Neural cell (in vitro differentiated cells): ENCODE results near the gene AGK. TPM values are rescaled to one million over a fixed set of nuclear protein-coding genes. Genes with fewer than 3 reads are reported as not detected.

Source experiments
- H2AFZ ChIP-seq: fragments of 200-600, 300-800 bp; sonication (generic), shearing (Covaris generic); 2 replicates; pipeline ENCODE4 v1.6.0; 2014; ENCODE audit warnings: low read depth, mild to moderate bottlenecking, antibody characterized with exemption, low read length, moderate library complexity
- H3F3A ChIP-seq: fragments of 200-600 bp; shearing (Covaris generic); 2 replicates; pipeline ENCODE4 v1.6.1; 2016; ENCODE audit warnings: mild to moderate bottlenecking, moderate library complexity, mixed read lengths, antibody characterized with exemption, low read length; ENCODE audit not compliant: insufficient read depth, poor library complexity, severe bottlenecking
- H3K27ac ChIP-seq: fragments of 200-600, 300-800 bp; sonication (generic), shearing (Covaris generic); 2 replicates; pipeline ENCODE4 v1.5.1; 2014; ENCODE audit warnings: mild to moderate bottlenecking, low read length, moderate library complexity
- H3K27me3 ChIP-seq: fragments of 300-800, 200-600 bp; sonication (generic), shearing (Covaris generic); 2 replicates; pipeline ENCODE4 v1.6.0; 2014; ENCODE audit warnings: mild to moderate bottlenecking, low read depth, low read length, moderate library complexity; ENCODE audit not compliant: insufficient read depth
- H3K36me3 ChIP-seq: fragments of 300-800, 200-600 bp; sonication (generic), shearing (Covaris generic); 2 replicates; pipeline ENCODE4 v1.5.1; 2014; ENCODE audit warnings: mild to moderate bottlenecking, antibody characterized with exemption, low read length, moderate library complexity; ENCODE audit not compliant: insufficient read depth
- H3K4me2 ChIP-seq: fragments of 300-800, 200-600 bp; sonication (generic), shearing (Covaris generic); 2 replicates; pipeline ENCODE4 v1.6.0; 2014; ENCODE audit warnings: mild to moderate bottlenecking, low read length
- H3K4me3 ChIP-seq: fragments of 300-800, 200-600 bp; sonication (generic), shearing (Covaris generic); 2 replicates; pipeline ENCODE4 v1.5.1; 2014; ENCODE audit warnings: mild to moderate bottlenecking, low read length, moderate library complexity
- H3K79me2 ChIP-seq: fragments of 200-600 bp; shearing (Covaris generic); replicated peaks from 2 replicates; pipeline ENCODE4 v1.6.0; 2014; ENCODE audit warnings: mild to moderate bottlenecking, low read length, moderate library complexity; ENCODE audit not compliant: insufficient read depth
- H3K9ac ChIP-seq: fragments of 300-800, 200-600 bp; sonication (generic), shearing (Covaris generic); 2 replicates; pipeline ENCODE4 v1.6.1; 2016; ENCODE audit warnings: mild to moderate bottlenecking, low read length, mixed read lengths
- H3K9me2 ChIP-seq: fragments of 200-600 bp; shearing (Covaris generic); 2 replicates; pipeline ENCODE4 v1.6.1; 2016; ENCODE audit warnings: mild to moderate bottlenecking, low read length, mixed read lengths; ENCODE audit not compliant: insufficient read depth
- H3K9me3 ChIP-seq: fragments of 200-600, 300-800 bp; sonication (generic), shearing (Covaris generic); 2 replicates; pipeline ENCODE4 v1.6.1; 2016; ENCODE audit warnings: mild to moderate bottlenecking, mixed run types, low read length, moderate library complexity, mixed read lengths
- H4K20me1 ChIP-seq: fragments of 200-600 bp; shearing (Covaris generic); 2 replicates; pipeline ENCODE4 v1.6.1; 2016; ENCODE audit warnings: mild to moderate bottlenecking, mixed run types; ENCODE audit not compliant: insufficient read depth
- CTCF ChIP-seq: fragments of 450-650 bp; IDR thresholded peaks from 2 replicates; pipeline ENCODE4 v1.5.1; 2014; ENCODE audit warnings: antibody characterized with exemption, mild to moderate bottlenecking, moderate library complexity; ENCODE audit not compliant: poor library complexity, severe bottlenecking
- EP300 ChIP-seq: fragments of 450-650 bp; conservative IDR thresholded peaks from 2 replicates; pipeline ENCODE4 v1.6.1; 2014; ENCODE audit warnings: antibody characterized with exemption, mild to moderate bottlenecking, moderate library complexity; ENCODE audit not compliant: poor library complexity, severe bottlenecking
- EZH2 ChIP-seq: fragments of 200-600, 300-800 bp; shearing (Covaris generic), sonication (generic); IDR thresholded peaks from 2 replicates; pipeline ENCODE4 v1.6.1; 2014; ENCODE audit warnings: antibody characterized with exemption, low read length, borderline replicate concordance, mild to moderate bottlenecking; ENCODE audit not compliant: insufficient read depth, poor library complexity, severe bottlenecking
- MXI1 ChIP-seq: fragments of 450-650 bp; conservative IDR thresholded peaks from 2 replicates; pipeline ENCODE4 v1.6.1; 2014; ENCODE audit warnings: antibody characterized with exemption, mild to moderate bottlenecking; ENCODE audit not compliant: poor library complexity, severe bottlenecking
- POLR2AphosphoS5 ChIP-seq: IDR thresholded peaks from 2 replicates; pipeline ENCODE4 v1.6.1; 2012
- RAD21 ChIP-seq: fragments of 450-650 bp; conservative IDR thresholded peaks from 2 replicates; pipeline ENCODE4 v1.6.1; 2014; ENCODE audit warnings: antibody characterized with exemption, mild to moderate bottlenecking, moderate library complexity
- SMC3 ChIP-seq: fragments of 450-650 bp; conservative IDR thresholded peaks from 2 replicates; pipeline ENCODE4 v1.6.1; 2014; ENCODE audit warnings: antibody characterized with exemption, mild to moderate bottlenecking, moderate library complexity; ENCODE audit not compliant: poor library complexity
- TAF1 ChIP-seq: IDR thresholded peaks from 2 replicates; pipeline ENCODE4 v1.6.1; 2012; ENCODE audit warnings: low read depth
- polyA plus RNA-seq: library from polyadenylated mRNA; depleted of rRNA; stranded (reverse); fragments of >200 nt; gene quantifications from 2 replicates; pipeline ENCODE4 v1.2.3, GENCODE V29; 2014
- TF ChIP-seq, protein P1 (sequence below): IDR thresholded peaks from 2 replicates; pipeline ENCODE4 v1.6.1; 2012; ENCODE audit warnings: borderline replicate concordance

Gene AGK
- polyA plus RNA-seq, 1 donor from 2014 or later = 59.8 TPM

GRCh38 chr7:141648276-141649114 lies 97.3 kb downstream of the AGK start:
- H3K79me2 ChIP-seq = no peaks in the 10 kb centered on the region
- H3F3A ChIP-seq = no peaks in the 10 kb centered on the region
- H3K4me3 ChIP-seq = no peak overlapping the region
- no peak overlapping the region for H3K27ac ChIP-seq
- TF ChIP-seq, protein P1, sequence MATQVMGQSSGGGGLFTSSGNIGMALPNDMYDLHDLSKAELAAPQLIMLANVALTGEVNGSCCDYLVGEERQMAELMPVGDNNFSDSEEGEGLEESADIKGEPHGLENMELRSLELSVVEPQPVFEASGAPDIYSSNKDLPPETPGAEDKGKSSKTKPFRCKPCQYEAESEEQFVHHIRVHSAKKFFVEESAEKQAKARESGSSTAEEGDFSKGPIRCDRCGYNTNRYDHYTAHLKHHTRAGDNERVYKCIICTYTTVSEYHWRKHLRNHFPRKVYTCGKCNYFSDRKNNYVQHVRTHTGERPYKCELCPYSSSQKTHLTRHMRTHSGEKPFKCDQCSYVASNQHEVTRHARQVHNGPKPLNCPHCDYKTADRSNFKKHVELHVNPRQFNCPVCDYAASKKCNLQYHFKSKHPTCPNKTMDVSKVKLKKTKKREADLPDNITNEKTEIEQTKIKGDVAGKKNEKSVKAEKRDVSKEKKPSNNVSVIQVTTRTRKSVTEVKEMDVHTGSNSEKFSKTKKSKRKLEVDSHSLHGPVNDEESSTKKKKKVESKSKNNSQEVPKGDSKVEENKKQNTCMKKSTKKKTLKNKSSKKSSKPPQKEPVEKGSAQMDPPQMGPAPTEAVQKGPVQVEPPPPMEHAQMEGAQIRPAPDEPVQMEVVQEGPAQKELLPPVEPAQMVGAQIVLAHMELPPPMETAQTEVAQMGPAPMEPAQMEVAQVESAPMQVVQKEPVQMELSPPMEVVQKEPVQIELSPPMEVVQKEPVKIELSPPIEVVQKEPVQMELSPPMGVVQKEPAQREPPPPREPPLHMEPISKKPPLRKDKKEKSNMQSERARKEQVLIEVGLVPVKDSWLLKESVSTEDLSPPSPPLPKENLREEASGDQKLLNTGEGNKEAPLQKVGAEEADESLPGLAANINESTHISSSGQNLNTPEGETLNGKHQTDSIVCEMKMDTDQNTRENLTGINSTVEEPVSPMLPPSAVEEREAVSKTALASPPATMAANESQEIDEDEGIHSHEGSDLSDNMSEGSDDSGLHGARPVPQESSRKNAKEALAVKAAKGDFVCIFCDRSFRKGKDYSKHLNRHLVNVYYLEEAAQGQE = no peak
- TF ChIP-seq SMC3 (no peak), TAF1 (no peak), MXI1 (no peak), EZH2 (no peak), CTCF (no peak), EP300 (no peak), POLR2AphosphoS5 (no peak), RAD21 (no peak)
- no peaks in the 10 kb centered on the region for H3K9me3 ChIP-seq
- no peak overlapping the region for H2AFZ ChIP-seq
- no peaks in the 10 kb centered on the region for H4K20me1 ChIP-seq
- H3K4me2 ChIP-seq = no peak overlapping the region
- no peak overlapping the region for H3K9ac ChIP-seq
- H3K9me2 ChIP-seq = no peaks in the 10 kb centered on the region
- no peaks in the 10 kb centered on the region for H3K27me3 ChIP-seq
- no peaks in the 10 kb centered on the region for H3K36me3 ChIP-seq

GRCh38 chr7:141649137-141649864 lies 98.1 kb downstream of the AGK start:
- Histone ChIP-seq H3K36me3 (no peaks in the 10 kb centered on the region), H3K9me2 (no peaks in the 10 kb centered on the region), H3K9me3 (no peaks in the 10 kb centered on the region), H3F3A (no peaks in the 10 kb centered on the region), H3K4me2 (no peak overlapping the region), H4K20me1 (no peaks in the 10 kb centered on the region), H3K27me3 (no peaks in the 10 kb centered on the region), H3K4me3 (no peak overlapping the region), H3K79me2 (no peaks in the 10 kb centered on the region), H3K9ac (peak overlapping the region; percentile 3), H2AFZ (no peak overlapping the region), H3K27ac (peak overlapping the region; percentile 63)
- TF ChIP-seq EZH2 = no peak
- no peak for TF ChIP-seq POLR2AphosphoS5
- no peak for TF ChIP-seq TAF1
- TF ChIP-seq MXI1 = no peak
- TF ChIP-seq SMC3 = no peak
- no peak for TF ChIP-seq RAD21
- TF ChIP-seq, protein P1 = no peak
- TF ChIP-seq CTCF = no peak
- no peak for TF ChIP-seq EP300
